ENCODE results near the gene ICA1. TPM values are rescaled to one million over a fixed set of nuclear protein-coding genes. Genes with fewer than 3 reads are reported as not detected.

Gene ICA1
- total RNA-seq, 2 experiments from 2014 or later = 0.34 to 1.3 TPM

- intact Hi-C loops (cut with micrococcal nuclease) = loop anchor here (10.0 kb wide), 1 partner anchor 790 kb away; no protein-coding TSS in a partner anchor
- Mint-ChIP-seq H3K27ac (no peak overlapping the region), H3K36me3 (ENCODE audit: low read depth) (no peaks in the 10 kb centered on the region), H3K27me3 (no peaks in the 10 kb centered on the region), H3K4me1 (ENCODE audit: low read depth) (peaks cover 2% of the 10 kb centered on the region), H3K4me3 (no peak overlapping the region), H3K9me3 (no peaks in the 10 kb centered on the region)
- DNase-seq (no peak), ATAC-seq (no peak)
- ChIA-PET POLR2A (no interaction called here), CTCF (interaction anchor here (0.9 to 2.5 kb wide), 6 partner anchors 10 to 533 kb away, joined by 3 to 12 read pairs (median 6); no protein-coding TSS in a partner anchor)
- no peak for TF ChIP-seq CTCF (IDR thresholded peaks at IDR 0.05)
Measured at GRCh38 chr7:8214244-8214824, 47.6 kb downstream of the ICA1 start.

- ATAC-seq (no peak), DNase-seq (no peak)
- Mint-ChIP-seq H3K27ac (no peak overlapping the region), H3K9me3 (no peaks in the 10 kb centered on the region), H3K36me3 (ENCODE audit: low read depth) (no peaks in the 10 kb centered on the region), H3K4me1 (ENCODE audit: low read depth) (peaks cover 2% of the 10 kb centered on the region), H3K4me3 (no peak overlapping the region), H3K27me3 (no peaks in the 10 kb centered on the region)
- TF ChIP-seq CTCF (IDR thresholded peaks at IDR 0.05) = no peak
- intact Hi-C loops (cut with micrococcal nuclease) = loop anchor here (10.0 kb wide), 1 partner anchor 789 kb away; no protein-coding TSS in a partner anchor
- CTCF ChIA-PET = interaction anchor here (2.5 kb wide), 1 partner anchor 532 kb away, joined by 12 read pairs; no protein-coding TSS in a partner anchor
- POLR2A ChIA-PET = no interaction called here
Measured at GRCh38 chr7:8213381-8213780, 48.6 kb downstream of the ICA1 start.

GRCh38 chr7:8212638-8213037 lies 49.3 kb downstream of the ICA1 start:
- TF ChIP-seq CTCF (IDR thresholded peaks at IDR 0.05) = no peak
- Mint-ChIP-seq H3K4me3 (no peak overlapping the region), H3K4me1 (ENCODE audit: low read depth) (peaks cover 2% of the 10 kb centered on the region), H3K9me3 (no peaks in the 10 kb centered on the region), H3K27me3 (no peaks in the 10 kb centered on the region), H3K36me3 (ENCODE audit: low read depth) (no peaks in the 10 kb centered on the region), H3K27ac (no peak overlapping the region)
- no peak for DNase-seq
- intact Hi-C loops (cut with micrococcal nuclease) = loop anchor here (10.0 kb wide), 1 partner anchor 788 kb away; no protein-coding TSS in a partner anchor
- ATAC-seq = no peak
- ChIA-PET CTCF (no interaction called here), POLR2A (no interaction called here)

- no peaks in the 10 kb centered on the region for H3K9me3 Mint-ChIP-seq
- H3K27ac Mint-ChIP-seq = no peak overlapping the region
- no peaks in the 10 kb centered on the region for H3K36me3 Mint-ChIP-seq (ENCODE audit: low read depth)
- H3K4me3 Mint-ChIP-seq = no peak overlapping the region
- DNase-seq = no peak
- no peaks in the 10 kb centered on the region for H3K27me3 Mint-ChIP-seq
- ATAC-seq = no peak
- TF ChIP-seq CTCF (IDR thresholded peaks at IDR 0.05) = no peak
- CTCF ChIA-PET = interaction anchor here (1.9 kb wide), 1 partner anchor 85 kb away, joined by 5 read pairs; no protein-coding TSS in a partner anchor
- intact Hi-C loops (cut with micrococcal nuclease) = loop anchor here (10.0 kb wide), 1 partner anchor 787 kb away; no protein-coding TSS in a partner anchor
- no peaks in the 10 kb centered on the region for H3K4me1 Mint-ChIP-seq (ENCODE audit: low read depth)
- POLR2A ChIA-PET = interaction anchor here (0.6 kb wide), 1 partner anchor 13 kb away, joined by 3 read pairs; no protein-coding TSS in a partner anchor
Measured at GRCh38 chr7:8211725-8212096, 50.3 kb downstream of the ICA1 start.

Measured in activated CD8-positive, alpha-beta T cell treated with anti-CD3 and anti-CD28 coated beads for 36 hours (primary cell).